K562 (cell line): ENCODE results near the gene SLC29A4. TPM values are rescaled to one million over a fixed set of nuclear protein-coding genes. Genes with fewer than 3 reads are reported as not detected.
"Not testable (repeated sequence)": the region's sequence is repeated elsewhere in the genome, so short reads cannot be mapped to it uniquely, and the experiment has no call there.

Source experiments
- ATAC-seq: fragments of 200-7000 bp; cut with Tn5 transposase; 3 replicates; pipeline ENCODE4 v1.9.1; 2020; ENCODE audit warnings: moderate library complexity
- BruUV-seq: library from RNA; stranded (reverse); fragments of 400-500 nt; replicated peaks from 2 replicates; lab custom pipeline; 2021; lab: Mats Ljungman, UMichigan
- CTCF ChIA-PET: fragments of 300-600 bp; formaldehyde crosslinking; extraction: SDS; loops from one replicate; lab custom pipeline; 2021; ENCODE audit warnings: low intra/inter-chr PET ratio; lab: Yijun Ruan, JAX
- POLR2A ChIA-PET: fragments of 300-600, 350-650 bp; sonication (Branson Sonifier 250); formaldehyde crosslinking; extraction: SDS; loops from one replicate; lab custom pipeline; 2021; ENCODE audit warnings: antibody characterized with exemption, inconsistent platforms; lab: Yijun Ruan, JAX
- DNase-seq, 4 experiments: peaks; one replicate each; pipeline versions ENCODE4 v3.0.0 to v3.0.0-alpha.2; 2011 to 2018; ENCODE audit warnings: low spot score in 3 of 4, mixed read lengths in 3 of 4; ENCODE audit errors: extremely low read depth in 1 of 4
- FAIRE-seq: peaks from 2 replicates; lab custom pipeline; 2011; peaks lifted over from hg19 to GRCh38; lab: Jason Lieb, UNC
- H2AFZ ChIP-seq: 2 replicates; pipeline ENCODE4 v1.6.0; 2011; ENCODE audit warnings: low read depth, low read length, control low read depth, inconsistent platforms
- H3K27ac ChIP-seq: fragments of 200-600 bp; 3 replicates; pipeline ENCODE4 v1.8.0; 2011; ENCODE audit warnings: low read depth, mild to moderate bottlenecking, control low read depth, inconsistent platforms, low read length, moderate library complexity, mixed read lengths; ENCODE audit errors: extremely low read depth
- H3K27me3 ChIP-seq, 2 experiments: fragments of 300-600 bp in 1 of 2; 2 replicates in 1 of 2; 3 replicates in 1 of 2; pipeline versions ENCODE4 v1.6.0 to v1.8.0; 2011; ENCODE audit warnings: inconsistent platforms in 2 of 2, low read length in 2 of 2, mild to moderate bottlenecking in 1 of 2, mixed read lengths in 1 of 2, moderate library complexity in 1 of 2; ENCODE audit not compliant: control insufficient read depth in 2 of 2, insufficient read depth in 2 of 2
- H3K36me3 ChIP-seq: fragments of 300-600 bp; 3 replicates; pipeline ENCODE4 v1.8.0; 2011; ENCODE audit warnings: mild to moderate bottlenecking, low read length, inconsistent platforms; ENCODE audit not compliant: control insufficient read depth, insufficient read depth
- H3K4me1 ChIP-seq, 2 experiments: fragments of 200-600 bp in 1 of 2; replicated peaks in 1 of 2; 2 replicates in 1 of 2; 3 replicates in 1 of 2; pipeline versions ENCODE4 v1.5.1 to v1.8.0; 2011; ENCODE audit warnings: inconsistent platforms in 2 of 2, low read length in 2 of 2, mild to moderate bottlenecking in 1 of 2, mixed read lengths in 1 of 2, moderate library complexity in 1 of 2; ENCODE audit not compliant: control insufficient read depth in 2 of 2, insufficient read depth in 2 of 2
- H3K4me2 ChIP-seq: 2 replicates; pipeline ENCODE4 v1.6.1; 2011; ENCODE audit warnings: low read length, control low read depth, inconsistent platforms, mixed read lengths; ENCODE audit not compliant: insufficient read depth
- H3K4me3 ChIP-seq: fragments of 200-600 bp; sonication (generic), shearing (Covaris generic); 2 replicates; pipeline ENCODE4 v1.5.1; 2016; ENCODE audit warnings: control low read depth, inconsistent platforms
- H3K79me2 ChIP-seq: fragments of 200-600 bp; 3 replicates; pipeline ENCODE4 v1.8.0; 2011; ENCODE audit warnings: low read length, inconsistent platforms; ENCODE audit not compliant: control insufficient read depth, insufficient read depth
- H3K9ac ChIP-seq, 2 experiments: 2 replicates each; pipeline versions ENCODE4 v1.6.0 to v1.6.1; 2011; ENCODE audit warnings: low read depth in 2 of 2, low read length in 2 of 2, control low read depth in 1 of 2, inconsistent platforms in 1 of 2, mild to moderate bottlenecking in 1 of 2, mixed read lengths in 1 of 2; ENCODE audit not compliant: insufficient read depth in 1 of 2
- H3K9me1 ChIP-seq: one replicate; pipeline ENCODE4 v1.6.0; 2011; ENCODE audit warnings: inconsistent platforms, mild to moderate bottlenecking, low read length, moderate library complexity; ENCODE audit not compliant: control insufficient read depth, insufficient read depth
- H3K9me3 ChIP-seq: replicated peaks from 2 replicates; pipeline ENCODE4 v1.5.1; 2011; ENCODE audit warnings: low read depth, low read length, inconsistent platforms; ENCODE audit not compliant: control insufficient read depth, insufficient read depth
- H4K20me1 ChIP-seq: replicated peaks from 2 replicates; pipeline ENCODE4 v1.6.1; 2011; ENCODE audit warnings: low read length, inconsistent platforms, mixed read lengths; ENCODE audit not compliant: control insufficient read depth, insufficient read depth
- ADNP ChIP-seq: fragments of 200-800 bp; sonication (Bioruptor generic); IDR thresholded peaks from 2 replicates; pipeline ENCODE4 v1.6.1; 2016; ENCODE audit warnings: missing genetic modification characterization, missing compliant biosample characterization
- BCOR ChIP-seq: fragments of 450-650 bp; IDR thresholded peaks from 2 replicates; pipeline ENCODE4 v1.6.1; 2016
- CBFA2T2 ChIP-seq: fragments of 450-650 bp; conservative IDR thresholded peaks from 2 replicates; pipeline ENCODE4 v1.6.1; 2017; ENCODE audit warnings: mild to moderate bottlenecking
- KDM1A ChIP-seq, 2 experiments: fragments of 450-650 bp; IDR thresholded peaks; 2 replicates each; pipeline ENCODE4 v1.6.1; 2016; ENCODE audit warnings: mild to moderate bottlenecking in 2 of 2
- NFIC ChIP-seq: fragments of 450-650 bp; IDR thresholded peaks from 2 replicates; pipeline ENCODE4 v1.6.1; 2017; ENCODE audit warnings: mild to moderate bottlenecking, inconsistent platforms
- RBM25 ChIP-seq: fragments of 200-400 bp; formaldehyde crosslinking; IDR thresholded peaks from 2 replicates; pipeline ENCODE4 v1.6.1; 2018; ENCODE audit warnings: low read length, low read depth, moderate library complexity; ENCODE audit not compliant: severe bottlenecking
- SAFB2 ChIP-seq: fragments of 200-400 bp; formaldehyde crosslinking; IDR thresholded peaks from 2 replicates; pipeline ENCODE4 v1.6.1; 2018; ENCODE audit warnings: borderline replicate concordance, low read length, low read depth, moderate library complexity; ENCODE audit not compliant: severe bottlenecking
- SMARCA5 ChIP-seq: fragments of 450-650 bp; IDR thresholded peaks from 2 replicates; pipeline ENCODE4 v1.6.1; 2016
- ZFP36 ChIP-seq: fragments of 150-350 bp; IDR thresholded peaks from 2 replicates; pipeline ENCODE4 v1.6.1; 2018; ENCODE audit warnings: low read length, low read depth; ENCODE audit not compliant: partially characterized antibody
- ZNF436 ChIP-seq: fragments of 250-450, 450-650 bp; sonication (Bioruptor Pico); formaldehyde crosslinking; IDR thresholded peaks from 2 replicates; pipeline ENCODE4 v1.7.0; 2020; ENCODE audit warnings: mild to moderate bottlenecking
- WGBS: fragments of 100-300 bp; shearing (Covaris generic); methylation state at CpG from one replicate; pipeline ENCODE4 v1.1.6; 2016; ENCODE audit warnings: low coverage, mixed read lengths; ENCODE audit not compliant: insufficient coverage; ENCODE audit errors: missing lambda C conversion rate; 5-methylcytosine and 5-hydroxymethylcytosine counted together
- in situ Hi-C: fragments of 300-500 bp; cut with MboI; formaldehyde crosslinking; loops from 4 replicates; pipeline ENCODE4 v1.15.0; 2018; ENCODE audit warnings: inconsistent platforms, mixed read lengths
- intact Hi-C: fragments of 100-400 bp; cut with micrococcal nuclease; formaldehyde crosslinking; loops from 2 replicates; pipeline ENCODE4 v1.14.2; 2022
- polyA plus RNA-seq, 8 experiments: library from polyadenylated mRNA; depleted of rRNA in 4 of 8; stranded (reverse) in 5 of 8; unstranded in 3 of 8; fragments of >200 nt; fragmentation: Nextera tagmentation in 2 of 8; fragmentation: Illumina TruSeq in 1 of 8; extraction: Ambion mirVana in 2 of 8; extraction: Trizol in 1 of 8; gene quantifications; 2 replicates each; pipeline versions ENCODE4 v1.2.1 to v1.2.3, GENCODE V29; 2011 to 2014; ENCODE audit warnings: inconsistent platforms in 1 of 8, missing spikeins in 1 of 8
- total RNA-seq, 7 experiments: library from RNA; depleted of rRNA in 6 of 7; stranded (reverse); fragments of >200 nt in 6 of 7; fragmentation: Illumina TruSeq in 2 of 7; extraction: Trizol in 2 of 7; gene quantifications; 2 replicates each; pipeline versions ENCODE4 v1.2.1 to v1.2.3, GENCODE V29; 2011 to 2021; ENCODE audit warnings: low replicate concordance in 1 of 7

Gene SLC29A4
- total and polyA plus RNA-seq, 9 of the 15 experiments (the other 6 are each of a cell fraction or from before 2014, with no cell fraction given) = 0.01 to 1.2 (median 0.37) TPM

GRCh38 chr7:5274441-5274840 is 8.3 kb upstream of the SLC29A4 start:
- Histone ChIP-seq H3K27ac (no peak overlapping the region), H3K4me1 (peaks cover 0 to 16% of the 10 kb centered on the region in 2 experiments; a peak in 1 of 5 replicates), H2AFZ (no peak overlapping the region), H3K4me2 (no peak overlapping the region), H3K9me3 (no peaks in the 10 kb centered on the region), H3K4me3 (no peak overlapping the region), H3K9ac (no peak overlapping the region), H4K20me1 (0 out of 2 replicates have a peak, but pooled peaks cover 7% of the 10 kb centered on the region), H3K9me1 (no peaks in the 10 kb centered on the region), H3K36me3 (no peaks in the 10 kb centered on the region), H3K79me2 (no peaks in the 10 kb centered on the region), H3K27me3 (peaks cover 9 to 49% of the 10 kb centered on the region in 2 experiments; a peak in 4 of 5 replicates)
- 12% methylated on average over 7 of the region's 7 CpGs for WGBS
- DNase-seq (no peak), FAIRE-seq (no peak), ATAC-seq (no peak)
- no TSS peak for BruUV-seq
- TF ChIP-seq SAFB2 (no peak), CBFA2T2 (no peak)
- intact Hi-C loops = no loop called here
- CTCF ChIA-PET = no interaction called here
- POLR2A ChIA-PET = interaction anchor here (0.9 kb wide), 1 partner anchor 25 kb away, joined by 3 read pairs; no protein-coding TSS in a partner anchor
- in situ Hi-C loops = no loop called here

- TF ChIP-seq ADNP (tag) (peak; percentile 41; the same call in 1 of the 2 replicates), RBM25 (peak; percentile 46), NFIC (peak; percentile 20; the same call in 1 of the 2 replicates), ZFP36 (peak; percentile 96), BCOR (peak; percentile 49; the same call in 1 of the 2 replicates), KDM1A (IDR thresholded peaks at IDR 0.05) (peak in 1 of 2 experiments; percentile 13; a peak in 2 of 4 replicates), SMARCA5 (0 out of 2 replicates have a peak, but pooled peaks have one; percentile 29), ZNF436 (CRISPR knock-in tag) (peak; percentile 79)
- POLR2A ChIA-PET = interaction anchor here (0.9 kb wide), 1 partner anchor 25 kb away, joined by 3 read pairs; no protein-coding TSS in a partner anchor
- intact Hi-C loops, H3K9ac ChIP-seq, H3K79me2 ChIP-seq, H4K20me1 ChIP-seq, H2AFZ ChIP-seq, H3K36me3 ChIP-seq, FAIRE-seq, in situ Hi-C loops, CTCF ChIA-PET, H3K4me3 ChIP-seq, H3K4me2 ChIP-seq, BruUV-seq, H3K9me1 ChIP-seq, DNase-seq, H3K27ac ChIP-seq, H3K9me3 ChIP-seq: not testable (repeated sequence)
- peak; percentile 40 for ATAC-seq
- H3K4me1 ChIP-seq = peaks cover 0 to 16% of the 10 kb centered on the region in 2 experiments; a peak in 1 of 5 replicates
- peaks cover 12 to 49% of the 10 kb centered on the region in 2 experiments; a peak in 4 of 5 replicates for H3K27me3 ChIP-seq
- 2% methylated on average over 9 of the region's 11 CpGs for WGBS
Measured at GRCh38 chr7:5274985-5275431, 7.7 kb upstream of the SLC29A4 start.

GRCh38 chr7:5275510-5275909 is 7.2 kb upstream of the SLC29A4 start:
- H4K20me1 ChIP-seq, H3K27ac ChIP-seq, H3K9me1 ChIP-seq, H3K9me3 ChIP-seq, H3K4me3 ChIP-seq, DNase-seq, H3K9ac ChIP-seq, intact Hi-C loops, H3K4me2 ChIP-seq, FAIRE-seq, H3K36me3 ChIP-seq, CTCF ChIA-PET, BruUV-seq, in situ Hi-C loops, H2AFZ ChIP-seq, H3K79me2 ChIP-seq: not testable (repeated sequence)
- H3K27me3 ChIP-seq = peaks cover 12 to 45% of the 10 kb centered on the region in 2 experiments; a peak in 4 of 5 replicates
- POLR2A ChIA-PET = interaction anchor here (0.9 kb wide), 1 partner anchor 26 kb away, joined by 3 read pairs; no protein-coding TSS in a partner anchor
- peak; percentile 51 for ATAC-seq
- 11% methylated on average over 8 of the region's 10 CpGs for WGBS
- H3K4me1 ChIP-seq = peaks cover 0 to 16% of the 10 kb centered on the region in 2 experiments; a peak in 1 of 5 replicates
